GM12875 (cell line): ENCODE results near the gene MYO1D.

ENCODE experiments used
- H3K4me3 ChIP-seq: one replicate; pipeline ENCODE4 v1.5.1; 2011; ENCODE audit warnings: low read depth, low read length, control low read depth
- TF ChIP-seq, protein P1 (sequence below): IDR thresholded peaks from 2 replicates; pipeline ENCODE4 v1.5.1; 2011; ENCODE audit warnings: low read depth, mild to moderate bottlenecking, control low read depth, inconsistent platforms, low read length, moderate library complexity, borderline replicate concordance; ENCODE audit not compliant: insufficient read depth

The MYO1D gene

DNA sequence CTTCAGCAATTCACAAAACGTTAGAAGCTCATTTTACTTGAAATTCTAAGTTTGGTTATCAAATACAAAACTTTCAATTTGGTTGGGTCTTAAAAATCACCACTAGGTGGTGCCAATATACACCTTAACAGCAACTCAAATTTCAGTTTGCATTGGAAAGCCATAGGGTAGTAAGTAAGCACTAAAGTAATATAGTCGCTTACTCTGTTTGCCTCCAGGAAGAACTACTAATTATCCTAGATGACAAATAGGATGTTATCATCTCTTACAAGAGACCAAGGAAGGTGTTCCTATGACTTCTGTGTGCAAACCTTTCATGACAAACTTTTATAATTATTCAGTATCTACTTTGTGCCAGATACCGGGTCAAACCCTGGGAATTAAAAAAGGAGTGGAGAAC, 93.3 kb downstream of the MYO1D start:
- no peak overlapping the region for H3K4me3 ChIP-seq
- TF ChIP-seq, protein P1, sequence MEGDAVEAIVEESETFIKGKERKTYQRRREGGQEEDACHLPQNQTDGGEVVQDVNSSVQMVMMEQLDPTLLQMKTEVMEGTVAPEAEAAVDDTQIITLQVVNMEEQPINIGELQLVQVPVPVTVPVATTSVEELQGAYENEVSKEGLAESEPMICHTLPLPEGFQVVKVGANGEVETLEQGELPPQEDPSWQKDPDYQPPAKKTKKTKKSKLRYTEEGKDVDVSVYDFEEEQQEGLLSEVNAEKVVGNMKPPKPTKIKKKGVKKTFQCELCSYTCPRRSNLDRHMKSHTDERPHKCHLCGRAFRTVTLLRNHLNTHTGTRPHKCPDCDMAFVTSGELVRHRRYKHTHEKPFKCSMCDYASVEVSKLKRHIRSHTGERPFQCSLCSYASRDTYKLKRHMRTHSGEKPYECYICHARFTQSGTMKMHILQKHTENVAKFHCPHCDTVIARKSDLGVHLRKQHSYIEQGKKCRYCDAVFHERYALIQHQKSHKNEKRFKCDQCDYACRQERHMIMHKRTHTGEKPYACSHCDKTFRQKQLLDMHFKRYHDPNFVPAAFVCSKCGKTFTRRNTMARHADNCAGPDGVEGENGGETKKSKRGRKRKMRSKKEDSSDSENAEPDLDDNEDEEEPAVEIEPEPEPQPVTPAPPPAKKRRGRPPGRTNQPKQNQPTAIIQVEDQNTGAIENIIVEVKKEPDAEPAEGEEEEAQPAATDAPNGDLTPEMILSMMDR, result peak; percentile 38; the same call in 1 of the 2 replicates

DNA sequence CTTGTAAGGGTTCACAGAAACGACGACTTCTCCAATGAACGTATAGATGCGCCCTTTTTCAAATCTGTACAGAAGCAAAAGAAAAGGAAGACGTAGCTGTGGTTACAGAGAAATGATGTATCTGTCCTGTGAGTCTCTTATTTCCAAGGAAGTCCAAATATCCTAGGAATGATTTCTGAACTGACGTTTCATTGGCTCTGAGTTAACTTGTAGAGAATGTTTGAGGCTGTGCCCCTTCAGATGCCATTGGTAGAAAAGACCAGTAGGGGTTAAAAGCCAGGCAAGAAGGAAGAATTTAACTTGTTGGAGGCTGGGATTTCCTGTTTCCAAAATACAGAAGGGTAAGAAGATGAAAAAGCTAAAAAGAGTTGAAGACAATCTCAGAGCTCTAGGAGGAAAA, 96.2 kb downstream of the MYO1D start:
- H3K4me3 ChIP-seq, result no peak overlapping the region
- TF ChIP-seq, protein P1, result no peak

DNA sequence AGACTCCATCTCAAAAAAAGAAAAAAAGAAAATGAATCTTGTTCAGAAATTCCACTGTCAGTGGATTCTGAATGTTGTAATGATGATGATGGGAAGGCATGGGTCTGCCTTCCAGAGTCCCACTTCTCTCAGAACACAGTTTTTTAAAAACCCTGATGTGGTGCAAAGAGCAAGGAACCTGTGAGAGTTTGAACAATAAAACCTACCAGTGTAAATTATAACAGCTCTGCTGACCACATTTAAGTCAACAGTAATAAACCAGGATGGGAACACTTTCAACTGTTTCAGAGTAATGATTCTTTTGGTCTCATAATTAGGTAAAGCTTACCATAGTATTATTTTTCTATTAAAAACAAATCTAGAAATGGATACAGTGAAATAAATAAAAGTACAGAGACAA, 99.0 kb downstream of the MYO1D start:
- H3K4me3 ChIP-seq, result no peak overlapping the region
- TF ChIP-seq, protein P1, result no peak

DNA sequence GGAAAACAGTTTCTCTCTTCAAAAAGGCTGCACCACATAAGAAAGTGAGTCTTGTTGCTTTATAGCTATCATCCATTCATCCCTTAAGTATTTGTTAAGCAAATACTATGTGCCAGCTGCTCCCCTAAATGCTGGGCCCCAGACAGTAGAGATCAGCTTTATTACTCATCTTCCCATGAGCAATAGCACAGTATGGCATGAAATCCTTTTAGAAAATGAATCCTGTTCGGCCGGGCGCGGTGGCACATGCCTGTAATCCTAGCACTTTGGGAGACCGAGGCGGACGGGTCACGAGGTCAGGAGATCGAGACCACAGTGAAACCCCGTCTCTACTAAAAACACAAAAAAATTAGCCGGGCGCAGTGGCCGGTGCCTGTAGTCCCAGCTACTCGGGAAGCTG, 99.5 kb downstream of the MYO1D start:
- TF ChIP-seq, protein P1, result no peak
- no peak overlapping the region for H3K4me3 ChIP-seq

DNA sequence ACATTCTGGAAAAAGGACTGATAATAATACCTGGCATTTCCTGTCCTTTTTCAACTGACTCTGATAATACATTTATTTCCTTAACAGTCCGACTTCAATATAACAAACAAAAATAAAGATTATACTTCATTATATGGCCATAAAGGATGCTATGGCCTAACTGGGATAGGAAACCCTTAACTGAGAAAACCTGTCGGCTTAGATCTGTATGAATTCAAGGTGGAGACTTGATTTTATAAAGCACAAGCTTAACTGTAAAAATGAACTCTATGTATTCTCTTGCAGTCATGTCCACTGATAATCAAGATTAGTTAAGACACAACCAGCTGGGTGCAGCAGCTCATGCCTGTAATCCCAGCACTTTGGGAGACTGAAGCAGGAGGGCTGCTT, 102.2 kb downstream of the MYO1D start:
- TF ChIP-seq, protein P1, result no peak
- no peak overlapping the region for H3K4me3 ChIP-seq

DNA sequence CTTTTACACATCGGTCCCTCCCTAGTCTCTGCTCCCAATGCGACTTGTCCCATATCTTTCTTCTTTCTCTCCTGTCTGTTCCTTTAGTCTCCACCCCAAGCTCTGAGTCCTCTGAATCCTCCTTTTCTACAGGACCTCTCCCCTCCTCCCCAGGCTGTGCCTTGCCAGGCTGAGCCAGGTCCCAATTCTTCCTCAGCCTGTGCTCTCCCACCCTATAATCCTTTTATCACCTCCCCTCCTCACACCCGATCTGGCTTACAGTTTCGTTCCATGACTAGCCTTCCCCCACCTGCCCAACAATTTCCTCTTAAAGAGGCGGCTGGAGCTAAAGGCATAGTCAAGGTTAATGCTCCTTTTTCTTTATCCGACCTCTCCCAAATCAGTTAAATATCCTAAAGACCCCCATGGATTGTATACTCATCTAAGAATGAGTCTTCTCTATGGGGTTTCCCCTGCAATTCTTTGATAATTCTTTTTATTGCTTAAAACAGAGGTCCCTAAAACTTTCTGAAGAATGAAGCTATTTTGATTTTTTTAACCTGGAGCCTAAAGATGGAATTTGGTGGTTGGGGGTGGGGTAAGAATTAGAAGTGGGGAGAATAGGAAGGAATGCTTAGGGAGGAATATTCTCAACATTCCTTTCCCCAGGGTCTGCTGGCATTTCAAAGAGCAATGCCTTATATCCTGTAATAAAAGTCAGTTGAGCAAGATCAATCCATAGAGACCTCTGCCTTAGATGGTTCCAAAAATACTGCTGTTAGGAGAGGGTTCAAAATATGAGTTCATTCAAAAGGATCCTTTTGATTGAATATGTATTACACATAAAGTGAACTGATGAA, 102.8 kb downstream of the MYO1D start:
- TF ChIP-seq, protein P1, result no peak
- no peak overlapping the region for H3K4me3 ChIP-seq

DNA sequence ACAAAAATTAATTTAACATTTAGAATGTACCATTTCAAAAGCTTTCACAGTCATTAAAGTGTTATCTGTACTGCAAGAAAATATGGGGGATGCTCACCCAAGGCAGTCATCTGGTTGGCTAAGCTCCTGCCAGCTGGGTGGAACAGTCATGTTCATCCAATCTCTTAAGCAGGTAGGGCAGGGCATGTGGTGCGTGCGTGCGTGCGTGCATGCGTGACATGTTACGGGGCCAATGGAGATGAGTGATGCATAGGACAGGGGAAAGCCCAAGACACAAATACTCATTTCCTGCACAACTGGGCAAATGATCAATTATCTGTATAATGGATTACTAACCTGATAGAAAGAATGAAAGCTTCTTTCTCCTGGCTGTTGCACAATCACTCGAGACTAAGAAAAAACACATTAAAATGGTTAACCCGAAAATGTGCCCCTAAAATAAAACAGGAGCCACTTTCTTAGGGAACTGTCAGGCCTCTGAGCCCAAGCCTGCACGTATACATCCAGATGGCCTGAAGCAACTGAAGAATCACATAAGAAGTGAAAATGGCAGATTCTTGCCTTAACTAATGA, 104.4 kb downstream of the MYO1D start:
- TF ChIP-seq, protein P1, result no peak
- no peak overlapping the region for H3K4me3 ChIP-seq
